Neural cell (in vitro differentiated cells): Measurements from ENCODE around the gene MCAM. TPM values are rescaled to one million over a fixed set of nuclear protein-coding genes. Genes with fewer than 3 reads are reported as not detected.

Experiments used
- H2AFZ ChIP-seq: fragments of 200-600, 300-800 bp; sonication (generic), shearing (Covaris generic); 2 replicates; pipeline ENCODE4 v1.6.0; 2014; ENCODE audit warnings: low read depth, mild to moderate bottlenecking, antibody characterized with exemption, low read length, moderate library complexity
- H3F3A ChIP-seq: fragments of 200-600 bp; shearing (Covaris generic); 2 replicates; pipeline ENCODE4 v1.6.1; 2016; ENCODE audit warnings: mild to moderate bottlenecking, moderate library complexity, mixed read lengths, antibody characterized with exemption, low read length; ENCODE audit not compliant: insufficient read depth, poor library complexity, severe bottlenecking
- H3K27ac ChIP-seq: fragments of 200-600, 300-800 bp; sonication (generic), shearing (Covaris generic); 2 replicates; pipeline ENCODE4 v1.5.1; 2014; ENCODE audit warnings: mild to moderate bottlenecking, low read length, moderate library complexity
- H3K27me3 ChIP-seq: fragments of 300-800, 200-600 bp; sonication (generic), shearing (Covaris generic); 2 replicates; pipeline ENCODE4 v1.6.0; 2014; ENCODE audit warnings: mild to moderate bottlenecking, low read depth, low read length, moderate library complexity; ENCODE audit not compliant: insufficient read depth
- H3K36me3 ChIP-seq: fragments of 300-800, 200-600 bp; sonication (generic), shearing (Covaris generic); 2 replicates; pipeline ENCODE4 v1.5.1; 2014; ENCODE audit warnings: mild to moderate bottlenecking, antibody characterized with exemption, low read length, moderate library complexity; ENCODE audit not compliant: insufficient read depth
- H3K4me2 ChIP-seq: fragments of 300-800, 200-600 bp; sonication (generic), shearing (Covaris generic); 2 replicates; pipeline ENCODE4 v1.6.0; 2014; ENCODE audit warnings: mild to moderate bottlenecking, low read length
- H3K4me3 ChIP-seq: fragments of 300-800, 200-600 bp; sonication (generic), shearing (Covaris generic); 2 replicates; pipeline ENCODE4 v1.5.1; 2014; ENCODE audit warnings: mild to moderate bottlenecking, low read length, moderate library complexity
- H3K79me2 ChIP-seq: fragments of 200-600 bp; shearing (Covaris generic); replicated peaks from 2 replicates; pipeline ENCODE4 v1.6.0; 2014; ENCODE audit warnings: mild to moderate bottlenecking, low read length, moderate library complexity; ENCODE audit not compliant: insufficient read depth
- H3K9ac ChIP-seq: fragments of 300-800, 200-600 bp; sonication (generic), shearing (Covaris generic); 2 replicates; pipeline ENCODE4 v1.6.1; 2016; ENCODE audit warnings: mild to moderate bottlenecking, low read length, mixed read lengths
- H3K9me2 ChIP-seq: fragments of 200-600 bp; shearing (Covaris generic); 2 replicates; pipeline ENCODE4 v1.6.1; 2016; ENCODE audit warnings: mild to moderate bottlenecking, low read length, mixed read lengths; ENCODE audit not compliant: insufficient read depth
- H3K9me3 ChIP-seq: fragments of 200-600, 300-800 bp; sonication (generic), shearing (Covaris generic); 2 replicates; pipeline ENCODE4 v1.6.1; 2016; ENCODE audit warnings: mild to moderate bottlenecking, mixed run types, low read length, moderate library complexity, mixed read lengths
- H4K20me1 ChIP-seq: fragments of 200-600 bp; shearing (Covaris generic); 2 replicates; pipeline ENCODE4 v1.6.1; 2016; ENCODE audit warnings: mild to moderate bottlenecking, mixed run types; ENCODE audit not compliant: insufficient read depth
- CTCF ChIP-seq: fragments of 450-650 bp; IDR thresholded peaks from 2 replicates; pipeline ENCODE4 v1.5.1; 2014; ENCODE audit warnings: antibody characterized with exemption, mild to moderate bottlenecking, moderate library complexity; ENCODE audit not compliant: poor library complexity, severe bottlenecking
- EP300 ChIP-seq: fragments of 450-650 bp; conservative IDR thresholded peaks from 2 replicates; pipeline ENCODE4 v1.6.1; 2014; ENCODE audit warnings: antibody characterized with exemption, mild to moderate bottlenecking, moderate library complexity; ENCODE audit not compliant: poor library complexity, severe bottlenecking
- EZH2 ChIP-seq: fragments of 200-600, 300-800 bp; shearing (Covaris generic), sonication (generic); IDR thresholded peaks from 2 replicates; pipeline ENCODE4 v1.6.1; 2014; ENCODE audit warnings: antibody characterized with exemption, low read length, borderline replicate concordance, mild to moderate bottlenecking; ENCODE audit not compliant: insufficient read depth, poor library complexity, severe bottlenecking
- MXI1 ChIP-seq: fragments of 450-650 bp; conservative IDR thresholded peaks from 2 replicates; pipeline ENCODE4 v1.6.1; 2014; ENCODE audit warnings: antibody characterized with exemption, mild to moderate bottlenecking; ENCODE audit not compliant: poor library complexity, severe bottlenecking
- POLR2AphosphoS5 ChIP-seq: IDR thresholded peaks from 2 replicates; pipeline ENCODE4 v1.6.1; 2012
- RAD21 ChIP-seq: fragments of 450-650 bp; conservative IDR thresholded peaks from 2 replicates; pipeline ENCODE4 v1.6.1; 2014; ENCODE audit warnings: antibody characterized with exemption, mild to moderate bottlenecking, moderate library complexity
- SMC3 ChIP-seq: fragments of 450-650 bp; conservative IDR thresholded peaks from 2 replicates; pipeline ENCODE4 v1.6.1; 2014; ENCODE audit warnings: antibody characterized with exemption, mild to moderate bottlenecking, moderate library complexity; ENCODE audit not compliant: poor library complexity
- TAF1 ChIP-seq: IDR thresholded peaks from 2 replicates; pipeline ENCODE4 v1.6.1; 2012; ENCODE audit warnings: low read depth
- polyA plus RNA-seq: library from polyadenylated mRNA; depleted of rRNA; stranded (reverse); fragments of >200 nt; gene quantifications from 2 replicates; pipeline ENCODE4 v1.2.3, GENCODE V29; 2014
- TF ChIP-seq, protein P1 (sequence below): IDR thresholded peaks from 2 replicates; pipeline ENCODE4 v1.6.1; 2012; ENCODE audit warnings: borderline replicate concordance

Gene MCAM
- polyA plus RNA-seq, 1 donor from 2014 or later = 7.5 TPM

DNA sequence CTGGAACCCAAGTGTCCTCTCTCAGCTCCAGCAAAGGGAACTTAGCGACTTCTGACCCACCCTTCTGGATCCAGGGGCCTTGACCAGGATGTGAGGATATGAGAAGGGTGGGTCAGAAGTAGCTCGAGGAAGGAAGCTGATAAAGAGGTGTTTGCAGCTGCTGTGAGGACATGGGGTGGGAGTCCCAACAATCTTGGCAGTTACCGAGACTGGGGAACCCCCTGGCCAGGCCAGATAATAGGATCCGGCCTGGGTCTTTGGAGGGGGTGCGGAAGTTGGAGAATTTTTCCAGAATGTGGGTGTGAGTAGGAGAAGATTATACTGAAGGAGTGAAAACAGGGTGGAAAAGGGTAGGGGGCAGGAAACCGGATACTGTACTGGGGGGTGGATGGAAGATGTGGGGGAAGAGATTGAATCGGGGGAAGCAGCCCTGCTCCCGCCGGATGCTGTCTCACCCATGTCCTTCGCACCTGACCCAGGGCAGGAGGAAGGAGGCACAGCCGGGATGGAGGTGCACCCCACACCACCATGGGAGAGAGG is 2.8 kb upstream of the MCAM start:
- no peaks in the 10 kb centered on the region for H3K9me2 ChIP-seq
- H3K9me3 ChIP-seq = no peaks in the 10 kb centered on the region
- H3F3A ChIP-seq = no peaks in the 10 kb centered on the region
- H3K27me3 ChIP-seq = peaks cover 25% of the 10 kb centered on the region
- H4K20me1 ChIP-seq = no peaks in the 10 kb centered on the region
- no peak overlapping the region for H3K9ac ChIP-seq
- H3K4me2 ChIP-seq = no peak overlapping the region
- H3K79me2 ChIP-seq = no peaks in the 10 kb centered on the region
- H2AFZ ChIP-seq = no peak overlapping the region
- H3K27ac ChIP-seq = no peak overlapping the region
- no peak for TF ChIP-seq RAD21
- TF ChIP-seq, protein P1, sequence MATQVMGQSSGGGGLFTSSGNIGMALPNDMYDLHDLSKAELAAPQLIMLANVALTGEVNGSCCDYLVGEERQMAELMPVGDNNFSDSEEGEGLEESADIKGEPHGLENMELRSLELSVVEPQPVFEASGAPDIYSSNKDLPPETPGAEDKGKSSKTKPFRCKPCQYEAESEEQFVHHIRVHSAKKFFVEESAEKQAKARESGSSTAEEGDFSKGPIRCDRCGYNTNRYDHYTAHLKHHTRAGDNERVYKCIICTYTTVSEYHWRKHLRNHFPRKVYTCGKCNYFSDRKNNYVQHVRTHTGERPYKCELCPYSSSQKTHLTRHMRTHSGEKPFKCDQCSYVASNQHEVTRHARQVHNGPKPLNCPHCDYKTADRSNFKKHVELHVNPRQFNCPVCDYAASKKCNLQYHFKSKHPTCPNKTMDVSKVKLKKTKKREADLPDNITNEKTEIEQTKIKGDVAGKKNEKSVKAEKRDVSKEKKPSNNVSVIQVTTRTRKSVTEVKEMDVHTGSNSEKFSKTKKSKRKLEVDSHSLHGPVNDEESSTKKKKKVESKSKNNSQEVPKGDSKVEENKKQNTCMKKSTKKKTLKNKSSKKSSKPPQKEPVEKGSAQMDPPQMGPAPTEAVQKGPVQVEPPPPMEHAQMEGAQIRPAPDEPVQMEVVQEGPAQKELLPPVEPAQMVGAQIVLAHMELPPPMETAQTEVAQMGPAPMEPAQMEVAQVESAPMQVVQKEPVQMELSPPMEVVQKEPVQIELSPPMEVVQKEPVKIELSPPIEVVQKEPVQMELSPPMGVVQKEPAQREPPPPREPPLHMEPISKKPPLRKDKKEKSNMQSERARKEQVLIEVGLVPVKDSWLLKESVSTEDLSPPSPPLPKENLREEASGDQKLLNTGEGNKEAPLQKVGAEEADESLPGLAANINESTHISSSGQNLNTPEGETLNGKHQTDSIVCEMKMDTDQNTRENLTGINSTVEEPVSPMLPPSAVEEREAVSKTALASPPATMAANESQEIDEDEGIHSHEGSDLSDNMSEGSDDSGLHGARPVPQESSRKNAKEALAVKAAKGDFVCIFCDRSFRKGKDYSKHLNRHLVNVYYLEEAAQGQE = no peak
- TF ChIP-seq POLR2AphosphoS5 = no peak
- no peak for TF ChIP-seq CTCF
- TF ChIP-seq SMC3 = no peak
- TF ChIP-seq EZH2 = no peak
- no peak for TF ChIP-seq MXI1
- TF ChIP-seq EP300 = no peak
- TF ChIP-seq TAF1 = no peak
- no peaks in the 10 kb centered on the region for H3K36me3 ChIP-seq
- H3K4me3 ChIP-seq = no peak overlapping the region

DNA sequence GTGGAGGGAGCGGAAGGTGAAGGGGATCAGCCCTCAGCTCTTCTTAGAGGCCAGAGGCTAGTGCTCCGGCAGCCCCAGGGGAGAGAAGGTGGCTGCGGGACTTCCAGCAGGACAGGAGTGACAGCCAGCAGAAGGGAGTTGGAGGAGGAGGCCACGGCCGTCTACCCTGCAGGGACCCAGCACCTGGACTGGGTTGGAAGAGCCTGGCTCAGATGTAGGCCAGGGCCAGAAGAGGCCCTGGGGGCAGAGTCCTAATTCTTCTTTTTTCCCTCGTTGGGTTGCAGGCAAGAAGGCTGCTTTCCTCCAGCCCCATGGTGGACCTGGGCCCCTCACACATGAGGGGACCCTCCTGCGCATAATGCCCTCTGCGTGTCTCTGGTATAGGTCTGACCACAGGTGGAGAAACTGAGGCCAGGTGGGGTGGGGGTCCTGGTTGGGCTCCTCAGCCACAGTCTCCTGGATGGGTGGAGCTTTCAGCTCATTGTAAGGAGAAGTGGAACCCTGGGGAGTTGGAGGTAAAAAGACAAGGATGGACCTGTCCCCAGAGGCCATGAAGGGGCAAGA is 2.3 kb upstream of the MCAM start:
- no peaks in the 10 kb centered on the region for H3F3A ChIP-seq
- H3K4me2 ChIP-seq = no peak overlapping the region
- H3K9ac ChIP-seq = no peak overlapping the region
- no peak overlapping the region for H3K4me3 ChIP-seq
- H3K27ac ChIP-seq = no peak overlapping the region
- no peaks in the 10 kb centered on the region for H3K36me3 ChIP-seq
- H3K27me3 ChIP-seq = peaks cover 29% of the 10 kb centered on the region
- no peaks in the 10 kb centered on the region for H3K9me3 ChIP-seq
- H3K79me2 ChIP-seq = no peaks in the 10 kb centered on the region
- H4K20me1 ChIP-seq = no peaks in the 10 kb centered on the region
- H2AFZ ChIP-seq = no peak overlapping the region
- TF ChIP-seq POLR2AphosphoS5 (no peak), SMC3 (no peak), RAD21 (no peak), EP300 (no peak)
- TF ChIP-seq, protein P1 = no peak
- no peaks in the 10 kb centered on the region for H3K9me2 ChIP-seq
